Stimulated activated CD4-positive, alpha-beta T cell treated with anti-CD3 and anti-CD28 coated beads, Interleukin-2, amount 100 ng/mL, for 24 hours (primary cell): ENCODE measurements around the gene DIPK1A.
"Not testable (repeated sequence)": the region's sequence is repeated elsewhere in the genome, so short reads cannot be mapped to it uniquely, and the experiment has no call there.

Experiments
- DNase-seq, 2 donors: peaks; one replicate each; pipeline ENCODE4 v3.0.0-alpha.2; 2020

Gene DIPK1A

GRCh38 chr1:92913093-92913819 is 48.0 kb downstream of the DIPK1A start:
- no peak for DNase-seq

GRCh38 chr1:92910081-92910480 is 51.2 kb downstream of the DIPK1A start:
- DNase-seq: no peak

- no peak for DNase-seq
Measured at GRCh38 chr1:92909321-92909720, 51.9 kb downstream of the DIPK1A start.

GRCh38 chr1:92907949-92908684 is 53.1 kb downstream of the DIPK1A start:
- DNase-seq: no peak

- no peak for DNase-seq
Measured at GRCh38 chr1:92903765-92904164, 57.5 kb downstream of the DIPK1A start.

- no peak for DNase-seq
Measured at GRCh38 chr1:92902406-92902744, 58.9 kb downstream of the DIPK1A start.

- no peak for DNase-seq
Measured at GRCh38 chr1:92901699-92902405, 59.4 kb downstream of the DIPK1A start.

GRCh38 chr1:92901126-92901525 is 60.1 kb downstream of the DIPK1A start:
- no peak for DNase-seq

- no peak for DNase-seq
Measured at GRCh38 chr1:92900539-92900938, 60.7 kb downstream of the DIPK1A start.

- no peak for DNase-seq
Measured at GRCh38 chr1:92899780-92900179, 61.5 kb downstream of the DIPK1A start.

- DNase-seq: not testable (repeated sequence)
Measured at GRCh38 chr1:92898053-92898452, 63.2 kb downstream of the DIPK1A start.

- no peak for DNase-seq
Measured at GRCh38 chr1:92887465-92887864, 73.8 kb downstream of the DIPK1A start.

GRCh38 chr1:92886886-92887419 is 74.3 kb downstream of the DIPK1A start:
- DNase-seq: no peak

- DNase-seq: no peak
Measured at GRCh38 chr1:92884195-92884594, 77.1 kb downstream of the DIPK1A start.

GRCh38 chr1:92883297-92883696 is 78.0 kb downstream of the DIPK1A start:
- DNase-seq: no peak

GRCh38 chr1:92882819-92883218 is 78.4 kb downstream of the DIPK1A start:
- DNase-seq: peak; percentile 17 to 33

GRCh38 chr1:92881391-92881790 is 79.9 kb downstream of the DIPK1A start:
- no peak for DNase-seq

- DNase-seq: no peak
Measured at GRCh38 chr1:92879316-92879968, 81.8 kb downstream of the DIPK1A start.

GRCh38 chr1:92877792-92878191 is 83.5 kb downstream of the DIPK1A start:
- no peak for DNase-seq

- no peak for DNase-seq
Measured at GRCh38 chr1:92877081-92877711, 84.1 kb downstream of the DIPK1A start.

- no peak for DNase-seq
Measured at GRCh38 chr1:92876351-92876750, 84.9 kb downstream of the DIPK1A start.

- DNase-seq: no peak
Measured at GRCh38 chr1:92874987-92875386, 86.3 kb downstream of the DIPK1A start.

GRCh38 chr1:92872719-92873118 is 88.5 kb downstream of the DIPK1A start:
- no peak for DNase-seq
